GM20000 (cell line): ENCODE results near the gene PPFIA2.

ENCODE experiments used
- DNase-seq: peaks from one replicate; pipeline ENCODE4 v3.0.0; 2012; ENCODE audit warnings: low spot score
- TF ChIP-seq, protein P1 (sequence below): IDR thresholded peaks from 2 replicates; pipeline ENCODE4 v1.5.1; 2012; ENCODE audit warnings: mild to moderate bottlenecking, control low read depth; ENCODE audit errors: extremely low read depth, missing control alignments

PPFIA2 gene

DNA sequence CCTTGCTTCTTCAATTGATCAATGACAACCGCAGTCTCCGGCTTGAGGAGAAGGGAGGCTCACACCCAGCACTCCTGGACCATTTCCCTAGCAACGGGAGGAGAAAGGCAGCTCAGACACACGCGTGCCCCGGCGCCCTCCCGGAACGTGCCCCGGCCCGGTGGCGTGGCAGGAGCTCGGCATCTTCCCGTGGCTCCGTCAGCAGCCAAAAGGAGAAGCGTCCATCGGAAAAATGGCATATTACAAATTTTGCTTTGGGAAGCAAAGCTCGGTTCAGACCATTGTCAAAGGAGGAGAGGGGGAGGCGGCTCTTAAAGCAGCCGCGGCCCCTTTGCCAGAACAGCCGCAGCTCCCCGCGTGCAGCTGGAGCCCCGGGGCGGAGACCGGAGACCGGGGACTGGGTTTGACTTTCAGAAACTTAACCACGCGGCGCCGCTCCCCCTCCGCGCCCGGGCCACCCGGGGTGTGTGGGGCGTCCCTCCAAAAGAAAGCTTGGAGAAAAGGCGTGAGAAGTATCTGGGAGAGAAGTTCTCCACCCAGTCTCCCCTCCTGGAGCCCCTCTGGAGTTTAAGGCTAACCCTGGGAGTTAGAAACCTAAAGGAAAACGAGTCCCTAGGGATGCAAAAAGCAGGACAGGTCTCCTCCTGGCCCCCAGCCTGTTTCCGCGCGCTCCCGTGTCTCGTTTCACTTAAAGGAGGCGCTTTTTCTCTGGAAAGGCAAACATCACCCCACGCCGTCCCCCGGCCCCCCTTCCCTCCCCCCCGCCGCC is 545 bp downstream of the PPFIA2 start:
- DNase-seq, result no peak
- TF ChIP-seq, protein P1, sequence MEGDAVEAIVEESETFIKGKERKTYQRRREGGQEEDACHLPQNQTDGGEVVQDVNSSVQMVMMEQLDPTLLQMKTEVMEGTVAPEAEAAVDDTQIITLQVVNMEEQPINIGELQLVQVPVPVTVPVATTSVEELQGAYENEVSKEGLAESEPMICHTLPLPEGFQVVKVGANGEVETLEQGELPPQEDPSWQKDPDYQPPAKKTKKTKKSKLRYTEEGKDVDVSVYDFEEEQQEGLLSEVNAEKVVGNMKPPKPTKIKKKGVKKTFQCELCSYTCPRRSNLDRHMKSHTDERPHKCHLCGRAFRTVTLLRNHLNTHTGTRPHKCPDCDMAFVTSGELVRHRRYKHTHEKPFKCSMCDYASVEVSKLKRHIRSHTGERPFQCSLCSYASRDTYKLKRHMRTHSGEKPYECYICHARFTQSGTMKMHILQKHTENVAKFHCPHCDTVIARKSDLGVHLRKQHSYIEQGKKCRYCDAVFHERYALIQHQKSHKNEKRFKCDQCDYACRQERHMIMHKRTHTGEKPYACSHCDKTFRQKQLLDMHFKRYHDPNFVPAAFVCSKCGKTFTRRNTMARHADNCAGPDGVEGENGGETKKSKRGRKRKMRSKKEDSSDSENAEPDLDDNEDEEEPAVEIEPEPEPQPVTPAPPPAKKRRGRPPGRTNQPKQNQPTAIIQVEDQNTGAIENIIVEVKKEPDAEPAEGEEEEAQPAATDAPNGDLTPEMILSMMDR, result no peak

DNA sequence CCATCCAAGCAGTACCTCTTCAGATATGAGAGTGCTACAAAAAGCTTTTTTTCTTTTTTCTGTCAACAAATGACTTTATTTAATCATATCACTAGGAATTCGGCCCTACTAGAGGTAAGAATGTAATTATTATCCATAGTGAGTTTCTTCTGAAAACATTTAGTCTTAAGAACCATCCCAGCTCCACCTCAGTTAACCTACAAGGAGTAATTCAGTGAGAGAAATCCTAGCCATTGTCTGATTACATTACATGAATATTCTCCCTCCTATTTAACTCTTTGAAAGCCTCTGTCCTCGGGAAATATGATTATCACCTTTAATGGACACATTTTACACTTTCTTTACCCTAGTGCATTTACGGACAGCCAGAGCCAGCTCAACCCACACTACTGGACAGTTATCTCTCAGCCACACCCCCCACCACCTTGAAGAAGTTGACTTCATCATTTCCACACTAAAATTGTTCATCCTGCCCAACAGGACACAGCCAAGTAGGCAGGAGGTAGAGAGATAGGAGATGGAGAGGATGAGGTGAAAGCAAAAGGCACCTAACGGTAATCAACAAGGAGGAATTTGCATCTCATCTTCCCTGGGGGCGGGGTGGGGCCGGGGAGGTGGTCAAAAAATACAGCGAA is 1.3 kb downstream of the PPFIA2 start:
- no peak for DNase-seq
- TF ChIP-seq, protein P1, result no peak

DNA sequence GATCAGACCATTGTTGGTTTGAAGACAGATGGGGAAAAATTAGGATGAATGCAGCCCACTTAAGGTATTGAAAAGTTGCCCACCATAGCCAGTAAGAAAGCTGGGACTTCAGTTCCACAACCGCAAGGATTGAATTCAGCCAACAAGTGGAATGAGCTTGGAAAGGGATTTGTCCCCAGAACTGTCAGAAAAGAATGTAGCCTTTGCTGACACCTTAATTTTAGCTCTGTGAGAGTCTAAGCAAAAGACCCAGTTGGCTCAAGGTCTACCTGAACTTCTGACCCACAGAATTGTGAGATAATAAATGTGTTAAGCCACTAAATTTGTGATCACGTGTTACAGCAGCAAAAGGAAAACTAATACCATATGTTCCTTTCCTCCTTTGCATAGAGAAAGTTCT is 29.4 kb downstream of the PPFIA2 start:
- TF ChIP-seq, protein P1, result no peak
- no peak for DNase-seq

DNA sequence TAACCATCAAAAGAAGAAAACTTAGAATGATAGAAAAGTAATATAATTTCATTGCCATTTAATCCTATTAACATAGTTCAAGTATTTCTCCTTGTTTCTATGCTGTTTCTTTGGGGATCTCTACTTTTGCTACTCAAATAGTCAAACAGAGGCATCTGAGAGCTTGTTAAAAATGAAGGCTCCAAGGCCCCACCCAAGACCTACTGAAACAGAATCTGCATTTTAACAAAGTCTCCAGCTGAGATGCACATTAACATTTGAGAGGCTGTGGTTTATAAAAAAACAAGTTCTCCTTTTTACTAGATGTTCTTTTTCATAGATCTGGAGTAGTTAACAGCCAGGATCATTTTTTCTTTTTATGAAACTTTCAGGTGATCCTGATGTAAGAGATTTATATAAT is 31.8 kb downstream of the PPFIA2 start:
- TF ChIP-seq, protein P1, result no peak
- DNase-seq, result no peak

DNA sequence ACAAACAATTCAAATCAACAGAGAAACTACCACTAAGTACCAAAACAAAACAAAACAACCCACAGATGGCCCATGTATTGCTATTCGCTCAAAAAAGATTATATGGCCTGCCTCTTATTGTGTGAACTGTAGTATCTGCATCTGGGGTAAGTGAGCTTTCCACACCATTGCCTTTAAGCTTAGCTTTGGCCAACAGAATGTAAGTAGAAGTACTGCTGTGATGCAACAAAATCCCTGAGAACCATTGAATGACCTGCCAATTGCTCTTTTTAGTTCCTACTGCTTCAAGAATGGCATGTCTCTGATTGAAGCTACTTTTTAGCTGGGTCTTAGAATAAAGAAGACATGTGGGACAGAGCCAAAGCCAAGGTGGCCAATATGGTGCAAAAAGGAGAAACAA is 32.5 kb downstream of the PPFIA2 start:
- TF ChIP-seq, protein P1, result no peak

DNA sequence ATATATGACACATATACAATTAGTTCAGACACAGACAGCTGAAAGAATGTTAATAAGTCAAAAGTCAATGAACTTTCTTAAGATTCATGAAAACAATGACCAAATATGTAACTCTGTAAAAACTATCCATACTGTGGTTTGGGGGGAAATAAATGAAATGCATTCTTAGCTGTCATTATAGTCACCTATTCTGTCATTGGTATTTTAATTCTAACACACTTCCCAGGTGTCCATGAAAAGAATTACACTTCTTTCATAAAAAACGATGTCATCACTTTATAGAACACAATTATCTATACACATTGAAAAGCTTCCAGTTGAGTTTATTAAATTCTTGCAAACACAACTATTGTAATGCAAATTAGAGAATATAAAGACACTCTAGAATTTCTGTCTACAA is 35.8 kb downstream of the PPFIA2 start:
- TF ChIP-seq, protein P1, result no peak
- no peak for DNase-seq

More for the DNA sequence above, 32.5 kb downstream of the PPFIA2 start:
- no peak for DNase-seq

DNA sequence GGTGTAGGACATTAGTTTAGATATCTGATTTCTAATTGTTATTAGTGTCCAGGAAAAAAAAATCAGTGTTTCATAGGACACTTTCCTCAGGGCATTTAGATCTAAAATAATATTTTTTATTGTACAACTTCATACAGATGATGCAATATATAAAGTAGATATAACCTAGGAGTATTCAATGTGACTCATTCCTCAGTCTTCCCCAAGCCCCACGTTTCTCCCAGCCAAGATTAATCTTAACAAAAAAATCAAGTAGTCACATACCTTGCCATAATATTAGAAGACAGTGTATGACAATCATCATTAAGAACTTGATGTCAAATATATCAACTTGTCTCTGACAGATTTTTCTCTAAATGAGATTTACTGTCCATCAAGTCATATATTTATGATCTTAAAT is 37.1 kb downstream of the PPFIA2 start:
- no peak for DNase-seq
- TF ChIP-seq, protein P1, result no peak
